ENCODE measurements around the gene CNIH2. TPM values are rescaled to one million over a fixed set of nuclear protein-coding genes. Genes with fewer than 3 reads are reported as not detected.

The CNIH2 gene
- total and polyA plus RNA-seq, 2 of the 13 experiments (the other 11 are each of a cell fraction or from before 2014, with no cell fraction given): 0.60 to 0.69 TPM

GRCh38 chr11:66289548-66290329, 11.8 kb downstream of the CNIH2 start:
- no peaks in the 10 kb centered on the region for H3K9me3 ChIP-seq (ENCODE audit: low read length)
- peak overlapping the region; percentile 96 for H3K9ac ChIP-seq (ENCODE audit: insufficient read depth, low read depth, low read length)
- peaks cover 61% of the 10 kb centered on the region for H3K4me1 ChIP-seq (ENCODE audit: insufficient read depth, low read length)
- H2AFZ ChIP-seq (ENCODE audit: low read length): no peak overlapping the region
- H3K4me3 ChIP-seq (replicated peaks in 1 of 3; ENCODE audit: insufficient read depth in 1 of 3, low read depth in 2 of 3, low read length in 3 of 3): peak overlapping the region; percentile 74 to 95 (median 78)
- peaks cover 29% of the 10 kb centered on the region for H3K79me2 ChIP-seq (ENCODE audit: insufficient read depth, low read length)
- DNase-seq (ENCODE audit: low spot score) (no peak), FAIRE-seq (no peak), ATAC-seq (peak; percentile 52)
- H3K36me3 ChIP-seq (replicated peaks in 1 of 2; ENCODE audit: control insufficient read depth in 1 of 2, insufficient read depth in 2 of 2, low read length in 2 of 2): peaks cover 5 to 22% of the 10 kb centered on the region in 2 experiments; a peak in 4 of 5 replicates
- BruUV-seq (replicated peaks): TSS peak; percentile 97
- WGBS (ENCODE audit: low lambda C conversion rate): under 1% methylated on average over 23 of the region's 36 CpGs
- in situ Hi-C loops (cut with HindIII; ENCODE audit: extremely low pct_ligation_motif_present, low pct_unique_long_range_greater_than_20kb) (loop anchor here (5.0 kb wide), 1 partner anchor 38 kb away; no protein-coding TSS in a partner anchor), intact Hi-C loops (cut with micrococcal nuclease; ENCODE audit: unreplicated experiment) (loop anchor here (2.0 kb wide), 1 partner anchor 21 kb away; the partner anchor contains the start of gene RAB1B)
- CTCF ChIA-PET (ENCODE audit: low intra/inter-chr PET ratio, low total read pairs): interaction anchor here (1.0 kb wide), 1 partner anchor 20 kb away, joined by 3 read pairs; no protein-coding TSS in a partner anchor
- H3K27ac ChIP-seq (ENCODE audit: extremely low read length, insufficient read depth, low read length): peak overlapping the region; percentile 97
- peaks cover 0 to 24% of the 10 kb centered on the region in 2 experiments; a peak in 4 of 5 replicates for H3K27me3 ChIP-seq (ENCODE audit: control insufficient read depth in 1 of 2, insufficient read depth in 2 of 2, low read length in 2 of 2)
- peak overlapping the region; percentile 88 for H3K4me2 ChIP-seq (ENCODE audit: low read depth, low read length)
- POLR2A ChIA-PET: interaction anchor here (0.6 to 5.7 kb wide), 29 partner anchors 8 to 577 kb away, joined by 3 to 121 read pairs (median 5); partner anchors contain the start of genes CCDC85B, CD248, DPP3 and MRPL11
- no peaks in the 10 kb centered on the region for H4K20me1 ChIP-seq (ENCODE audit: insufficient read depth, low read length)
- TF ChIP-seq ATF7-NPFF (CRISPR knock-in tag; IDR thresholded peaks at IDR 0.05; ENCODE audit: low read depth) (no peak; the same call in 1 of the 2 replicates), NCOR1 (IDR thresholded peaks at IDR 0.05; ENCODE audit: borderline replicate concordance, low read length) (no peak), ZFP36 (IDR thresholded peaks at IDR 0.05; ENCODE audit: borderline replicate concordance, low read depth, low read length, partially characterized antibody) (no peak), ZFP41 (CRISPR knock-in tag; IDR thresholded peaks at IDR 0.05; ENCODE audit: borderline replicate concordance) (peak; percentile 46; the same call in 1 of the 2 replicates), NFYC (CRISPR knock-in tag; IDR thresholded peaks at IDR 0.05) (no peak), ZNF770 (CRISPR knock-in tag; IDR thresholded peaks at IDR 0.05) (no peak; the same call in 1 of the 2 replicates), SRSF4 (IDR thresholded peaks at IDR 0.05; ENCODE audit: low read depth, low read length, poor library complexity, severe bottlenecking) (no peak), ZNF30 (CRISPR knock-in tag; IDR thresholded peaks at IDR 0.05) (no peak; the same call in 1 of the 2 replicates), ZNF816 (CRISPR knock-in tag; IDR thresholded peaks at IDR 0.05; ENCODE audit: borderline replicate concordance) (no peak), LRRFIP1 (CRISPR knock-in tag; conservative IDR thresholded peaks at IDR 0.05) (0 out of 2 replicates have a peak, but pooled peaks have one; percentile 68), NRL (CRISPR knock-in tag; IDR thresholded peaks at IDR 0.05; ENCODE audit: borderline replicate concordance) (peak; percentile 82), ZNF343 (CRISPR knock-in tag; IDR thresholded peaks at IDR 0.05) (no peak; the same call in 1 of the 2 replicates), ZNF225 (CRISPR knock-in tag; IDR thresholded peaks at IDR 0.05) (0 out of 2 replicates have a peak, but pooled peaks have one; percentile 26), ATF1 (CRISPR knock-in tag; IDR thresholded peaks at IDR 0.05) (no peak), ZNF614 (CRISPR knock-in tag; IDR thresholded peaks at IDR 0.05; ENCODE audit: borderline replicate concordance) (no peak; the same call in 1 of the 2 replicates)

Data from HepG2 (cell line).